Urothelium cell line (cell line): ENCODE measurements around the gene RBP3.
"Not testable (repeated sequence)": the region's sequence is repeated elsewhere in the genome, so short reads cannot be mapped to it uniquely, and the experiment has no call there.

ENCODE experiments used
- DNase-seq: peaks from one replicate; pipeline ENCODE4 v3.0.0; 2011; ENCODE audit warnings: low spot score, mixed read lengths
- FAIRE-seq: peaks from 2 replicates; lab custom pipeline; 2011; peaks lifted over from hg19 to GRCh38; lab: Jason Lieb, UNC

Gene RBP3

GRCh38 chr10:47370015-47370767 lies 22.0 kb downstream of the RBP3 start:
- no peak for FAIRE-seq
- no peak for DNase-seq

GRCh38 chr10:47370878-47371277 lies 22.7 kb downstream of the RBP3 start:
- FAIRE-seq (no peak), DNase-seq (no peak)

- no peak for DNase-seq
- no peak for FAIRE-seq
Measured at GRCh38 chr10:47371629-47372485, 23.7 kb downstream of the RBP3 start.

- no peak for DNase-seq
- no peak for FAIRE-seq
Measured at GRCh38 chr10:47372726-47373125, 24.6 kb downstream of the RBP3 start.

GRCh38 chr10:47374611-47375536 lies 26.7 kb downstream of the RBP3 start:
- no peak for FAIRE-seq
- no peak for DNase-seq

DNA sequence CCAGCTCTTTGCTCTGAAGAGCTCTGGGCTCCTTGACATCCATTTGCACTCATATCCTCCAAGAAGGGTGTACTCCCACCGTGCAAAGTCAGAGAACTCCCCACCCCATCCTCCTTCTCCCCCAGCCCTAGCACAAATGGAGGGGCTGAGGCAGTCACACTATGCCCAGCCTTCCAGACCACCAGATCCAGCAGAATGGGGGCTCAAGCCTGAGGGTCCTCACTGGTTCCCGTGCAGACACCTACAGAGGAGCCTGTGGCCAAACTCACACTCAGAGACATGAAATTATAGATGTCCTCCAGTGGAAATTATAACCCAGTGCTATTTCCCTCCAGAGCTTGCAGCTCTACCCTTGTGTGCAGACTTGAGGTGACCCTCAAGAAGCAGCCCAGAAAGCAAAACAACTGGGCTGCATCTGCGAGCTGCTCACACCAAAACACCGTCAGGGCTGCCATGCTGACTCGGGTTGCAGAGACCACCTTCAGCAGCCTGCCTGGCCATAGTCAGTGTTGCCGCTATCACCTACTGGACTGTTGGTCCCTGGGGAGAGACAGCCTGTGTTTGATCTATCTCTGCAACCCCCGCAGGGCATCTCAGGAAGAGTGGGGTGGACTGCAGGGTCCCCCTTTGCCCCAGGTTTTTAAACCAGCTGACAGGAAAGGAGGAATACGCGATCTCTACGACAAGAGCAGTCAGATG lies 28.5 kb downstream of the RBP3 start:
- no peak for FAIRE-seq
- DNase-seq: no peak

GRCh38 chr10:47378183-47378510 lies 30.0 kb downstream of the RBP3 start:
- no peak for DNase-seq
- FAIRE-seq: no peak

DNA sequence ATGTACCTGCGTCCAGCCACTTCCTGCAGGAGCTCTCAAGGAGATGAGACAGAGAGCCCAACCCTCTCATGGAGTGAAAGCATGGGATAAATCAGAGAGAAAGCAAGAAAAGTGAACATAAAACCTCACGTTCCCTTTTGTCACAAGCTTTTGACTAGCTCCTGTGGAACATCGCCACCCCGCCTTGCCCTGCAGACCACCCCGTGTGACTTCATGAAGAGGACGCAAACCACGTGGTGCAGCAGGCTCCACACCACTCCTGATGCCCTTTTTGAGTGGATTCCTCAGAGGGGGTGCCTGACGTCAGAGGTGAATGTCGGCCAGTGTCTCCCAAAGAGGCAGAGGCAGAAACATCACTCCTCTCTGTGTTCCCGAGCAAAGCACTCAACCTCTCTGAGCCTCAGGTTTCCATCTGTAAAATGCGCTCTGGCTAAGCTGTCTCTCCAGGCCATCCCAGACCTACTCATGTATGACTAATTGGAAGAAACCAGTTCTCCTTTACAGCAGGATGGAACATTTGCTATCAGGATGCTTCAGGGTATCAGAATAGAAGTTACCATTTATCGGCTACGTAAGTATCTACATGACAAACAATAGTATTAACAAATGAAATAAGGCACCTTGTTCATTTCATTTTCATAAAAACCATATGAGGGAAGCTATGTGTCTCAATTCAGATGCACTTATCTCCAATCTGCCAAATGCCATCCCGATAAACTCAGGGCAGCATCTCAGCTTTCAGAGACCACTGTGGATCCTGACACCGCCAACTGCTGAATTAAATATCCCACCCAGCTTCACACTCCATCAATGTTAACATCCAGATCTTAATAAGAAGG lies 30.7 kb downstream of the RBP3 start:
- DNase-seq: no peak
- no peak for FAIRE-seq

GRCh38 chr10:47379445-47379785 lies 31.3 kb downstream of the RBP3 start:
- FAIRE-seq (no peak), DNase-seq (no peak)

DNA sequence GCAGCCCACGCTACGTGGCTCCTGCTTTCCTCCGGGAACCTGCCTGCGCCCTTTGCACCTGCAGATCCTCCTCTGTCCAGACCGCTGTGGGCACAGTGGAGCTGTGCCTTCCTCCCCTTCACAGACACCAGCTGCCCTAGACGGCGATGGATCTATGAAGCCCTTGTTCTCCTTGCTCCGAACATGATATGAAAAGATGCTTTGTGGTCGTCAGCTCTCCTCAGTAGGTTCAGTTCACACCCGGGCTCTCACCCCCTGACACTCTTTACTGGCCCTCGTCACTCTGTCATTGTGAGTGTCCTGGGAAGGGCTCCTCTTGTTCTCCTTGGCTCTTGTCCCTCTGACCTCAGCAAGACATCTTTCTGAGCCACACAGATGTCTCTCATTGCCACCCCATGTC lies 31.7 kb downstream of the RBP3 start:
- DNase-seq: no peak
- no peak for FAIRE-seq

- DNase-seq: no peak
- FAIRE-seq: no peak
Measured at GRCh38 chr10:47380341-47381102, 32.4 kb downstream of the RBP3 start.

- FAIRE-seq (no peak), DNase-seq (no peak)
Measured at GRCh38 chr10:47381103-47381395, 32.9 kb downstream of the RBP3 start.

GRCh38 chr10:47381427-47382379 lies 33.5 kb downstream of the RBP3 start:
- DNase-seq (no peak), FAIRE-seq (no peak)

GRCh38 chr10:47383261-47384147 lies 35.3 kb downstream of the RBP3 start:
- DNase-seq (no peak), FAIRE-seq (no peak)

GRCh38 chr10:47384148-47384921 lies 36.2 kb downstream of the RBP3 start, which contains the start of gene ZNF488:
Gene ZNF488, minus strand, starts transcription at chr10:47384293. Its CDS starts 15,464 bp downstream, at chr10:47368829.
- peak; percentile 99 for DNase-seq
- FAIRE-seq: no peak

DNA sequence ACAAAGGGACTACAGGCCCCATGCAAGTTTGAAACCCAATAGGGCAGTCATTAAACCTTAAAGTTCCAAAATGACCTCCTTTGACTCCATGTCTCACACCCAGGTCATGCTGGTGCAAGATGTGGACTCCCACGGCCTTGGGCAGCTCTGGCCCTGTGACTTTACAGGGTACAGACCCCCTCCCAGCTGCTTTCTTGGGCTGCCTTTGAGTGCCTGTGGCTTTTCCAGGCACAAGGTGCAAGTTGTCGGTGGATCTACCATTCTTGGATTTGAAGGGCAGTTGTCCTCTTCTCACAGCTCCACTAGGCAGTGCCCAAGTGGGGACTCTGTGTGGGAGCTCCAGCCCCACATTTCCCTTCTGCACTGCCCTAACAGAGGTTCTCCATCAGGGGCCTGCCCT lies 37.9 kb downstream of the RBP3 start:
- not testable (repeated sequence) for DNase-seq, FAIRE-seq
